Measurements from ENCODE around the gene RAB3B. TPM values are rescaled to one million over a fixed set of nuclear protein-coding genes. Genes with fewer than 3 reads are reported as not detected.

RAB3B gene
- total and polyA plus RNA-seq, 7 donors = under 0.01 to 0.04 TPM; not detected in 5

DNA sequence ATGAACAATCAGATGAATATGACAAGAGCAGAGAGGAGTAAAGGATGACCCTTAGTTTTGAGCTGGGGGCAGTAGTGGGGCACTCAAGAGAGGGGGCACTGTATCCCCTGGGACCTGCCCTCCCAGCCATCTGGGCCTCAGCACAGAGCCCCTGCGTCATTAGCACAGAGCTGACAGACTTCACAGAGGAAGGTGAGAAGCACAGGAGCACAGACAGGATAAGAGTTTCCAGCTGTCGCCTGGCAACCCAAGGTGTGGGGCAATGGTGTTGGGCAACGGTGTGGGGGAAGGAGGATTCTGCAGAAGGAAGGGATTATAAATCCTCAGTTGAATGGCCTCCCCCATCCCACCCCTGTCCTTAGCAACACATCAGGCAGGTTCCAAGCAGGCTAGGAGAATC, 30.2 kb downstream of the RAB3B start:
- WGBS, 3 donors = 14 to 15% (median 14%) methylated on average over 3 of the region's 3 CpGs
- Histone ChIP-seq H3K4me1 (no peaks in the 10 kb centered on the region), H3K4me3 (no peak overlapping the region), H3K9me3 (no peaks in the 10 kb centered on the region), H3K27ac (no peak overlapping the region), H3K36me3 (ENCODE audit: insufficient read depth in 1 of 2, low read depth in 1 of 2) (no peaks in the 10 kb centered on the region), H3K27me3 (ENCODE audit: insufficient read depth in 3 of 3, low read length in 2 of 3) (peaks cover 0 to 19% (median 2%) of the 10 kb centered on the region in 3 donors)
- no peak for TF ChIP-seq CTCF (IDR thresholded peaks at IDR 0.05)
- ATAC-seq (no peak), DNase-seq (no peak)
- intact Hi-C loops (cut with DNase I) = no loop called here

DNA sequence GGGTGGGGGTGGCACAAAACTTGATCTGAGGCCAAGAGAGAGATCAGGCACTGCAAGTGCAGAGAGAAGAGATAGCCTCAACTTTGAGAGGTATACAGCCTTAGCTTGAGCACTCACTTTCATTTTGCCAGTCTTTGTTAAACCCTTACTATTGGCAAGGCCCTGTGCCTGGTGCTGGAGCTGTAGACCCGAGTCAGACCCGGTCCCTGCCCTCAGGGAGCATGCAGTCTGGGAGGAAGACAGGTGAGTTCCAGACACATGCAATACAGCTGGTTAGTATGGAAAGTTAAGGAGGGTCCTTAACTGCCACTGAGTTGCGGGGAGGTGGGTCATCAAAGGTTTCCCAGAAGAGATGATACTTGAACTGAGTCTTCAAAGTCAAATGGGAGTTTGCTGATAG, 31.7 kb downstream of the RAB3B start:
- no peak for DNase-seq
- no peak for ATAC-seq
- Histone ChIP-seq H3K4me3 (no peak overlapping the region), H3K36me3 (ENCODE audit: insufficient read depth in 1 of 2, low read depth in 1 of 2) (no peaks in the 10 kb centered on the region), H3K4me1 (no peaks in the 10 kb centered on the region), H3K27me3 (ENCODE audit: insufficient read depth in 3 of 3, low read length in 2 of 3) (peaks cover 0 to 11% (median 2%) of the 10 kb centered on the region in 3 donors), H3K9me3 (no peaks in the 10 kb centered on the region), H3K27ac (no peak overlapping the region)
- TF ChIP-seq CTCF (IDR thresholded peaks at IDR 0.05) = no peak
- 92 to 94% (median 92%) methylated on average over 3 of the region's 3 CpGs for whole genome bisulfite sequencing, 3 donors
- intact Hi-C loops (cut with DNase I) = no loop called here

- Histone ChIP-seq H3K27me3 (ENCODE audit: insufficient read depth in 3 of 3, low read length in 2 of 3) (peaks cover 0 to 6% (median 2%) of the 10 kb centered on the region in 3 donors), H3K36me3 (ENCODE audit: insufficient read depth in 1 of 2, low read depth in 1 of 2) (no peaks in the 10 kb centered on the region), H3K4me3 (no peak overlapping the region), H3K27ac (no peak overlapping the region), H3K4me1 (no peaks in the 10 kb centered on the region), H3K9me3 (no peaks in the 10 kb centered on the region)
- no peak for DNase-seq
- ATAC-seq = no peak
- intact Hi-C loops (cut with DNase I) = no loop called here
- 42 to 50% (median 44%) methylated on average over 7 of the region's 7 CpGs for WGBS, 3 donors
- TF ChIP-seq CTCF (IDR thresholded peaks at IDR 0.05) = no peak
These were observed 32.9 kb downstream of the RAB3B start for GRCh38 chr1:51957618-51958017.

DNA sequence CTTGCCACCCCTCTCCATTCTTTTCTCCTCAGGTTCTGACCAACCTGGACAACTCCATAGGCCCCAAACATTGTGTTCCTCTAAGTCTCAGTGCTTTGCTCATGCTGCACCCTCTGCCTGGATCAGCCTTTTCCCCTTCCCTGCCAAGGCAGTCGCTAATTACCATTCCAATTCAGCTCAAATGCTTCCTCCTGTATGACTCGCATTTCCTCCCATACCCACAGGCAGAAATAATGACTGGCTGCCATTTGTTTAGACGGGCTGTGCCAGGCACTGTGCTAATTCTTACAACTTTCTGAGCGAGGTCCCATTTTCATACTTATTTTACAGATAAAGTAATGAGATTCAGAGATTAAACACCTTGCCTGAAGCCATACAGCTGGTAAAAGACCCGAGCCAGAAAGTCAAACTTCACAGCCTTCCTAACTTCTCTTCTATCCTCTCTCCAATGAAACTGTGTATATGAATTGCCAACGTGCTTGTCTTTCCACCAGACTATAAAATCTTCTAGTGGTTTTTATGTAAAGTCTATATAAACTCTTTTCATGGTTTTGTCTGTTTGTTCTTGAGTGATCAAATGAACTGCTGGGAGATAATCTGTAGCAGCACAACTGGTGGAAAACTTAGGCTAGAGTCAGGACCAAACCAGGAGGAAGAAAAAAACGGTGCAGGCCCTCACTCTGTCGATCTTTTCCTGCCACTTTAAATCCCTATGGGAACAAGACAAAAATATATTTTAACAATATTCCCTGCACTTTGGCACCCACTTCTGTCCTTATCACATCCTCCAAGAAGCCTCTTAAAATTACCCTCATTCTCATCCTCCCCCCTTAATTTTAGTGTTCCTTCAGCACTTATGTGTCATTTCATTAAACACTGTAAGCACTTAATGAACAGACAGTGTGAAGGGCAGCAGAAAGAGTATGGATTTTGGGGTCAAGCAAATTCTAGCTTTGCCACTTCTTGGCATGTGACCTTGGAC, 33.7 kb downstream of the RAB3B start:
- Histone ChIP-seq H3K27me3 (ENCODE audit: insufficient read depth in 3 of 3, low read length in 2 of 3) (peaks cover 0 to 6% (median 2%) of the 10 kb centered on the region in 3 donors), H3K9me3 (no peaks in the 10 kb centered on the region), H3K4me3 (no peak overlapping the region), H3K27ac (no peak overlapping the region), H3K4me1 (no peaks in the 10 kb centered on the region), H3K36me3 (ENCODE audit: insufficient read depth in 1 of 2, low read depth in 1 of 2) (no peaks in the 10 kb centered on the region)
- no peak for ATAC-seq
- no peak for TF ChIP-seq CTCF (IDR thresholded peaks at IDR 0.05)
- no peak for DNase-seq
- intact Hi-C loops (cut with DNase I) = no loop called here
- 33 to 43% (median 34%) methylated on average over 8 of the region's 8 CpGs for WGBS, 3 donors
